Measurements from ENCODE around the gene ZNF839. TPM values are rescaled to one million over a fixed set of nuclear protein-coding genes. Genes with fewer than 3 reads are reported as not detected.

Gene ZNF839
- total and polyA plus RNA-seq, 2 of the 4 experiments (the other 2 are of a cell fraction), result 5.7 to 10.7 TPM

DNA sequence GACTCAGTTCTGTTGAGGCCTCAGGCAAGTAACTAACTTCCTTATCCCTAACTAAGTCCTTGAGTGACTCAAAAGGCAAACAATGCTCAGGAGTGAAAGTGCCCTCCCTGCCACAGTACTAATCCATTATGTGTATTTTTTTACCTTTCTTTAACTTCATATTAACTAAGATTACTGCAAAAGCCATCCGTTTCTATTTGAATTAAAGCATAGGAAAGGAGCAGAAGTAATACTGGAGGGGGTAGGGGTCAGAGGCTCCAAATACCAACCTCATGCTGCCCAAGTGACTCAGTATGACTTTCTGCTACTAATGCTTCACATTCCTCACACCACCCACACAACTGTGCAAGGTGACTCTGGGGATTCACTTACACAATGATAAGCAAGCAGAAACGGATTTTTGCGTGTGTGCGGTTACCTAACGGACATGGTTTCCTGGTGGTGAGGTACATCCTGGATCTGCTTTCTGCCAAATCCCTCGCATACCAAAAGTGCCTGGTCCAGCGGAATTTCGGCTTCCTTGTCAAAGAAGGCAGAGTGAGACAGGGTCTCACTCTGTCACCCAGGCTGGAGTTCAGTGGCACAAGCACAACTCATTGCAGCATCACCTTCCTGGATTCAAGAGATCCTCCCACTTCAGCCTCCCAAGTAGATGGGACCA, 39.7 kb upstream of the ZNF839 start:
- WGBS, 2 experiments (ENCODE audit: extremely low coverage in 2 of 2, insufficient read length in 1 of 2), result no CpG with 5 or more reads among the region's 8 CpGs
- Histone ChIP-seq H3K36me3 (ENCODE audit: control insufficient read depth, insufficient read depth, low read length) (no peaks in the 10 kb centered on the region), H2AK5ac (ENCODE audit: low read depth, low read length) (peak overlapping the region; percentile 94), H3K4me3 (ENCODE audit: insufficient read depth, low read depth, low read length) (no peak overlapping the region), H2BK5ac (ENCODE audit: low read depth, low read length, poor library complexity, severe bottlenecking) (peak overlapping the region; percentile 98), H4K20me1 (ENCODE audit: insufficient read depth, low read length) (no peaks in the 10 kb centered on the region), H4K5ac (ENCODE audit: low read depth, low read length) (peak overlapping the region; percentile 85), H3K4me1 (ENCODE audit: control insufficient read depth, insufficient read depth, low read length) (peaks cover 12% of the 10 kb centered on the region), H4K91ac (ENCODE audit: insufficient read depth, low read depth, low read length) (peak overlapping the region; percentile 98), H3K14ac (replicated peaks; ENCODE audit: low read depth, low read length) (peak overlapping the region; percentile 95), H2BK20ac (ENCODE audit: low read depth, low read length) (peak overlapping the region; percentile 99), H2BK15ac (ENCODE audit: low read depth, low read length) (peak overlapping the region; percentile 99; the same call in 2 of the 3 replicates), H3K9ac (ENCODE audit: low read depth, low read length) (peak overlapping the region; percentile 26; the same call in 1 of the 2 replicates), H3K4me2 (ENCODE audit: low read depth, low read length) (peak overlapping the region; percentile 7; the same call in 1 of the 2 replicates), H3K56ac (ENCODE audit: extremely low read depth, insufficient read depth, low read length) (peak overlapping the region; percentile 94), H3K27me3 (ENCODE audit: control insufficient read depth, insufficient read depth, low read length) (no peaks in the 10 kb centered on the region), H3K23ac (ENCODE audit: low read depth, low read length) (peak overlapping the region; percentile 82), H3K79me1 (ENCODE audit: low read depth in 1 of 2, low read length in 2 of 2) (peaks cover 8 to 17% of the 10 kb centered on the region in 2 experiments; a peak in 2 of 4 replicates), H3K9me3 (ENCODE audit: control insufficient read depth, insufficient read depth, low read length) (no peaks in the 10 kb centered on the region), H4K8ac (ENCODE audit: low read depth in 2 of 2, low read length in 2 of 2) (peak overlapping the region; percentile 83 to 90), H3K27ac (ENCODE audit: insufficient read depth, low read length) (peak overlapping the region; percentile 86), H3K9me1 (ENCODE audit: insufficient read depth, low read length) (peaks cover 8% of the 10 kb centered on the region), H2AFZ (replicated peaks; ENCODE audit: low read length, poor library complexity) (peak overlapping the region; percentile 73), H2BK120ac (ENCODE audit: low read depth, low read length) (peak overlapping the region; percentile 99), H3K4ac (ENCODE audit: low read depth, low read length) (peak overlapping the region; percentile 97), H2AK9ac (replicated peaks; ENCODE audit: low read depth, low read length, poor library complexity) (peak overlapping the region; percentile 79), H3K18ac (ENCODE audit: low read depth, low read length) (peak overlapping the region; percentile 85; the same call in 1 of the 2 replicates)
- ChIA-PET CTCF (no interaction called here), POLR2A (ENCODE audit: unreplicated experiment) (no interaction called here)
- peak; percentile 100 for DNase-seq
- TF ChIP-seq MXI1 (IDR thresholded peaks at IDR 0.05; ENCODE audit: borderline replicate concordance, low read depth, low read length), result no peak
- TF ChIP-seq SMC3 (IDR thresholded peaks at IDR 0.05; ENCODE audit: low read depth, low read length), result no peak
- TF ChIP-seq ELK1 (IDR thresholded peaks at IDR 0.05; ENCODE audit: borderline replicate concordance, low read depth, low read length), result no peak
- no peak for TF ChIP-seq CTCF (conservative IDR thresholded peaks at IDR 0.05; ENCODE audit: low read depth, low read length)
- TF ChIP-seq POLR2A (IDR thresholded peaks at IDR 0.05; ENCODE audit: low read depth, low read length), result peak; percentile 54; the same call in 1 of the 2 replicates
- TF ChIP-seq MAFK (IDR thresholded peaks at IDR 0.05; ENCODE audit: low read depth, low read length), result peak; percentile 72
- peak; percentile 96 for TF ChIP-seq CEBPB (IDR thresholded peaks at IDR 0.05; ENCODE audit: low read depth, low read length)
- no peak for TF ChIP-seq USF2 (IDR thresholded peaks at IDR 0.05; ENCODE audit: low read depth, low read length)
- peak; percentile 77 for TF ChIP-seq NFE2L2 (IDR thresholded peaks at IDR 0.05; ENCODE audit: low read depth, low read length)
- peak; percentile 88 for TF ChIP-seq RCOR1 (IDR thresholded peaks at IDR 0.05; ENCODE audit: insufficient replicate concordance, low read length)
- no peak; the same call in 1 of the 2 replicates for TF ChIP-seq RAD21 (IDR thresholded peaks at IDR 0.05; ENCODE audit: low read length)
- peak; percentile 91 for TF ChIP-seq FOS (IDR thresholded peaks at IDR 0.05; ENCODE audit: low read depth, low read length)
- TF ChIP-seq BHLHE40 (IDR thresholded peaks at IDR 0.05; ENCODE audit: low read depth, low read length), result peak; percentile 28; the same call in 1 of the 2 replicates
- peak; percentile 65; the same call in 1 of the 2 replicates for TF ChIP-seq MAZ (IDR thresholded peaks at IDR 0.05; ENCODE audit: borderline replicate concordance, low read depth, low read length)
- no peak for TF ChIP-seq RFX5 (IDR thresholded peaks at IDR 0.05; ENCODE audit: low read depth, low read length)
- in situ Hi-C loops (cut with MboI; ENCODE audit: low sequenced_read_pairs), result no loop called here
- ATAC-seq (ENCODE audit: low read depth), result peak; percentile 88
- no TSS peak for BruUV-seq (replicated peaks)
- intact Hi-C loops (cut with micrococcal nuclease), result no loop called here
- dilution Hi-C loops (cut with HindIII; ENCODE audit: low sequenced_read_pairs, unreplicated experiment), result no loop called here

All from IMR-90 (cell line).